Peyer's patch (tissue), 4 donors: ENCODE measurements around the gene RASAL2.

Experiments
- POLR2A ChIP-seq, 2 donors: fragments of 450-650 bp; IDR thresholded peaks; one replicate each; pipeline ENCODE4 v1.5.1; 2017; ENCODE audit warnings: antibody characterized with exemption in 2 of 2, mild to moderate bottlenecking in 2 of 2, moderate library complexity in 2 of 2
- TF ChIP-seq, protein P1 (sequence below), 6 experiments: fragments of 450-650 bp in 4 of 6; fragments of 200-600 bp in 2 of 6; sonication (generic) in 1 of 6; IDR thresholded peaks; one replicate each; pipeline ENCODE4 v1.5.1; 2017 to 2019; ENCODE audit warnings: antibody characterized with exemption in 6 of 6, mild to moderate bottlenecking in 3 of 6, moderate library complexity in 1 of 6

DNA sequence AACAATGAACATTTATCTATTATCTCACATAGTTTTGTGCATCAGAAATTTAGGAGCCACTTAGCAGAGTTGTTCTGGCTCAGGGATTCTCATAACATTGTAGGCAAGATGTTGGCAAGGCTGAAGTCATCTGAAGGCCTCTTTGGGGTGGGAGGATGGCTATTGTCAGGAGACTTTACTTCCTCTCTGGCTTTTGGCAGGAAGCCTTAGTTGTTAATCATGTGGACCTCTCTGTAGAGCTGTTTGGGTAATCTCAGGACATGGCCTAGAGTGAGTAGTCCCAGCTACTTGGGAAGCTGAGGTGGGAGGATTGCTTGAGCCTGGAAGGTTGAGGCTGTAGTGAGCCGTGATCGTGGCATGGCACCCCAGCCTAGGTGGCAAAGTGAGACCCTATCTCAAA is 40.2 kb downstream of the RASAL2 start:
- TF ChIP-seq, protein P1, sequence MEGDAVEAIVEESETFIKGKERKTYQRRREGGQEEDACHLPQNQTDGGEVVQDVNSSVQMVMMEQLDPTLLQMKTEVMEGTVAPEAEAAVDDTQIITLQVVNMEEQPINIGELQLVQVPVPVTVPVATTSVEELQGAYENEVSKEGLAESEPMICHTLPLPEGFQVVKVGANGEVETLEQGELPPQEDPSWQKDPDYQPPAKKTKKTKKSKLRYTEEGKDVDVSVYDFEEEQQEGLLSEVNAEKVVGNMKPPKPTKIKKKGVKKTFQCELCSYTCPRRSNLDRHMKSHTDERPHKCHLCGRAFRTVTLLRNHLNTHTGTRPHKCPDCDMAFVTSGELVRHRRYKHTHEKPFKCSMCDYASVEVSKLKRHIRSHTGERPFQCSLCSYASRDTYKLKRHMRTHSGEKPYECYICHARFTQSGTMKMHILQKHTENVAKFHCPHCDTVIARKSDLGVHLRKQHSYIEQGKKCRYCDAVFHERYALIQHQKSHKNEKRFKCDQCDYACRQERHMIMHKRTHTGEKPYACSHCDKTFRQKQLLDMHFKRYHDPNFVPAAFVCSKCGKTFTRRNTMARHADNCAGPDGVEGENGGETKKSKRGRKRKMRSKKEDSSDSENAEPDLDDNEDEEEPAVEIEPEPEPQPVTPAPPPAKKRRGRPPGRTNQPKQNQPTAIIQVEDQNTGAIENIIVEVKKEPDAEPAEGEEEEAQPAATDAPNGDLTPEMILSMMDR (IDR thresholded peaks at IDR 0.05) = no peak
- TF ChIP-seq POLR2A (IDR thresholded peaks at IDR 0.05) = no peak
